Endodermal cell (in vitro differentiated cells): ENCODE data around the gene SH3BP5. TPM values are rescaled to one million over a fixed set of nuclear protein-coding genes. Genes with fewer than 3 reads are reported as not detected.

Experiments
- DNase-seq: peaks from one replicate; pipeline ENCODE4 v3.0.0-alpha.2; 2017
- H3K27ac ChIP-seq: 2 replicates; pipeline ENCODE4 v1.5.1; 2013; ENCODE audit warnings: mild to moderate bottlenecking, low read depth, low read length, moderate library complexity
- H3K27me3 ChIP-seq: 2 replicates; pipeline ENCODE4 v1.6.1; 2013; ENCODE audit warnings: mild to moderate bottlenecking, low read length, moderate library complexity; ENCODE audit not compliant: insufficient read depth, control insufficient read depth, poor library complexity, severe bottlenecking
- H3K36me3 ChIP-seq: 2 replicates; pipeline ENCODE4 v1.7.0; 2013; ENCODE audit warnings: mild to moderate bottlenecking, low read length, moderate library complexity; ENCODE audit not compliant: control insufficient read depth, insufficient read depth
- H3K4me1 ChIP-seq: one replicate; pipeline ENCODE4 v1.7.0; 2013; ENCODE audit warnings: low read length; ENCODE audit not compliant: control insufficient read depth, insufficient read depth
- H3K4me3 ChIP-seq: 2 replicates; pipeline ENCODE4 v1.5.1; 2013; ENCODE audit warnings: mild to moderate bottlenecking, low read length, moderate library complexity
- H3K9ac ChIP-seq: 2 replicates; pipeline ENCODE4 v1.6.1; 2013; ENCODE audit warnings: mild to moderate bottlenecking, low read length, moderate library complexity; ENCODE audit not compliant: poor library complexity, severe bottlenecking; ENCODE audit errors: extremely low read depth
- H3K9me3 ChIP-seq: 2 replicates; pipeline ENCODE4 v1.6.1; 2013; ENCODE audit warnings: mild to moderate bottlenecking, low read length, moderate library complexity; ENCODE audit not compliant: control insufficient read depth
- H3K27ac Mint-ChIP-seq: 2 replicates; pipeline ENCODE4 v1.8.0; 2020; ENCODE audit warnings: mixed read lengths
- H3K27me3 Mint-ChIP-seq: 2 replicates; pipeline ENCODE4 v1.8.0; 2021; ENCODE audit warnings: mild to moderate bottlenecking, mixed read lengths; ENCODE audit not compliant: insufficient read depth
- H3K36me3 Mint-ChIP-seq: 2 replicates; pipeline ENCODE4 v1.8.0; 2020; ENCODE audit warnings: low read depth, mixed read lengths
- H3K4me1 Mint-ChIP-seq: 2 replicates; pipeline ENCODE4 v1.8.0; 2020; ENCODE audit warnings: mixed read lengths
- H3K4me3 Mint-ChIP-seq: 2 replicates; pipeline ENCODE4 v1.8.0; 2020; ENCODE audit warnings: mild to moderate bottlenecking, moderate library complexity, mixed read lengths
- H3K9me3 Mint-ChIP-seq: 2 replicates; pipeline ENCODE4 v1.8.0; 2020; ENCODE audit warnings: mild to moderate bottlenecking, mixed read lengths
- CTCF ChIP-seq: fragments of 200-600 bp; sonication (generic); conservative IDR thresholded peaks from 2 replicates; pipeline ENCODE4 v1.5.0; 2021; ENCODE audit warnings: antibody characterized with exemption, mild to moderate bottlenecking
- WGBS, 2 experiments: methylation state at CpG; one replicate each; pipeline versions ENCODE4 v1.1.5 to v1.1.7; 2013; ENCODE audit warnings: missing lambda C conversion rate in 2 of 2, mixed read lengths in 1 of 2; ENCODE audit not compliant: insufficient coverage in 1 of 2, insufficient read length in 1 of 2; 5-methylcytosine and 5-hydroxymethylcytosine counted together
- total RNA-seq, 2 donors: library from RNA; stranded (reverse); fragmentation: NEBNext Ultra II Directional in 1 of 2; extraction: Animal tissue kit (Norgen Biotek cat#: 25700) in 1 of 2; gene quantifications; 2 replicates in 1 of 2; 3 replicates in 1 of 2; pipeline ENCODE4 v1.2.1, GENCODE V29; 2021

SH3BP5 gene
- total RNA-seq, 2 donors from 2014 or later: 25.8 to 30.3 TPM

GRCh38 chr3:15330031-15330596 is 2.3 kb downstream of the SH3BP5 start:
- Histone ChIP-seq H3K9ac (no peak overlapping the region), H3K36me3 (peaks cover 26% of the 10 kb centered on the region), H3K27ac (no peak overlapping the region), H3K9me3 (no peaks in the 10 kb centered on the region), H3K4me1 (peaks cover 9% of the 10 kb centered on the region), H3K27me3 (no peaks in the 10 kb centered on the region), H3K4me3 (peak overlapping the region; percentile 96)
- Mint-ChIP-seq H3K4me1 (peaks cover 45% of the 10 kb centered on the region), H3K9me3 (no peaks in the 10 kb centered on the region), H3K4me3 (peak overlapping the region; percentile 83), H3K27me3 (peaks cover 21% of the 10 kb centered on the region), H3K27ac (no peak overlapping the region), H3K36me3 (peaks cover 29% of the 10 kb centered on the region)
- TF ChIP-seq CTCF: no peak
- DNase-seq: no peak
- WGBS, 2 experiments: 78 to 83% methylated on average over 8 to 10 of the region's 10 CpGs

GRCh38 chr3:15329046-15330005 is 3.1 kb downstream of the SH3BP5 start:
- H3K4me1 Mint-ChIP-seq: peaks cover 53% of the 10 kb centered on the region
- Histone ChIP-seq H3K9ac (no peak overlapping the region), H3K9me3 (no peaks in the 10 kb centered on the region), H3K36me3 (peaks cover 26% of the 10 kb centered on the region), H3K27ac (no peak overlapping the region), H3K27me3 (no peaks in the 10 kb centered on the region), H3K4me1 (peaks cover 15% of the 10 kb centered on the region), H3K4me3 (no peak overlapping the region)
- H3K27me3 Mint-ChIP-seq: peaks cover 21% of the 10 kb centered on the region
- TF ChIP-seq CTCF: no peak
- no peak overlapping the region for H3K4me3 Mint-ChIP-seq
- no peak overlapping the region for H3K27ac Mint-ChIP-seq
- H3K9me3 Mint-ChIP-seq: no peaks in the 10 kb centered on the region
- peaks cover 29% of the 10 kb centered on the region for H3K36me3 Mint-ChIP-seq
- WGBS, 2 experiments: 88 to 94% methylated on average over 7 to 11 of the region's 11 CpGs
- DNase-seq: no peak

- Histone ChIP-seq H3K27ac (no peak overlapping the region), H3K36me3 (peaks cover 32% of the 10 kb centered on the region), H3K4me1 (peaks cover 21% of the 10 kb centered on the region), H3K4me3 (no peak overlapping the region), H3K9ac (no peak overlapping the region), H3K9me3 (no peaks in the 10 kb centered on the region), H3K27me3 (no peaks in the 10 kb centered on the region)
- Mint-ChIP-seq H3K9me3 (no peaks in the 10 kb centered on the region), H3K27ac (no peak overlapping the region), H3K4me1 (peaks cover 56% of the 10 kb centered on the region), H3K36me3 (peaks cover 33% of the 10 kb centered on the region), H3K4me3 (no peak overlapping the region), H3K27me3 (peaks cover 9% of the 10 kb centered on the region)
- TF ChIP-seq CTCF: no peak
- no peak for DNase-seq
- whole genome bisulfite sequencing, 2 experiments: 96% methylated on average over 7 of the region's 7 CpGs; no CpG with 5 or more reads in 1 of the 2 experiments
These were observed 4.4 kb downstream of the SH3BP5 start for GRCh38 chr3:15327941-15328340.
